ENCODE measurements around the gene DTD1.

DNA sequence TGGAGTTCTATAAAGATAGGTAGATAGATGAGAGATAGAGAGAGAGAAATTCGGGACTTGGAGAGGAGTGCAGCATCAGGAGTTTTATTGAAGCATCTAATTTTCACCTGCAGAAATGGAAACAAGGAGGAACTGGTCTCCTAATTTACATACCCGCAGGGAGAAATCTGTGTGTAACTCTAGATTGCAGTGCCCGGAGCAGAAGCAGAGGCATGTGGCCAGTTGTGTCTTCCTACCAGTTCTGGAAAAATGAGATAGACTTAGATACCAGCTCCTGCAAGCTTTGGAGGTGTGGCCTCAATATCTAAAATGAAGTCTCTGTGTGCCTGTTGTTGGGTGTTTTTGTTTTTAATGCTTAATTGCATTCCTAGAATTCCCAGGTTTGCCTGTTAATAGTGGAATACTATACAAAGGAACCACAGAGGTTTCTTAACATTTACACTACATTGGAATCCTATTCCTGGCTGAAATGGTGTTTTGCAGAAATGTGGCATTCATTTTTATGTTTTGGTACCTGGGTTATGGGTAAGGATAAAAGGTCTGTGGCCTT is 57.4 kb downstream of the DTD1 start:
- TF ChIP-seq, protein P1, sequence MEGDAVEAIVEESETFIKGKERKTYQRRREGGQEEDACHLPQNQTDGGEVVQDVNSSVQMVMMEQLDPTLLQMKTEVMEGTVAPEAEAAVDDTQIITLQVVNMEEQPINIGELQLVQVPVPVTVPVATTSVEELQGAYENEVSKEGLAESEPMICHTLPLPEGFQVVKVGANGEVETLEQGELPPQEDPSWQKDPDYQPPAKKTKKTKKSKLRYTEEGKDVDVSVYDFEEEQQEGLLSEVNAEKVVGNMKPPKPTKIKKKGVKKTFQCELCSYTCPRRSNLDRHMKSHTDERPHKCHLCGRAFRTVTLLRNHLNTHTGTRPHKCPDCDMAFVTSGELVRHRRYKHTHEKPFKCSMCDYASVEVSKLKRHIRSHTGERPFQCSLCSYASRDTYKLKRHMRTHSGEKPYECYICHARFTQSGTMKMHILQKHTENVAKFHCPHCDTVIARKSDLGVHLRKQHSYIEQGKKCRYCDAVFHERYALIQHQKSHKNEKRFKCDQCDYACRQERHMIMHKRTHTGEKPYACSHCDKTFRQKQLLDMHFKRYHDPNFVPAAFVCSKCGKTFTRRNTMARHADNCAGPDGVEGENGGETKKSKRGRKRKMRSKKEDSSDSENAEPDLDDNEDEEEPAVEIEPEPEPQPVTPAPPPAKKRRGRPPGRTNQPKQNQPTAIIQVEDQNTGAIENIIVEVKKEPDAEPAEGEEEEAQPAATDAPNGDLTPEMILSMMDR (IDR thresholded peaks at IDR 0.05) = no peak
- TF ChIP-seq POLR2A (IDR thresholded peaks at IDR 0.05) = no peak
